ENCODE measurements around the gene JARID2.
"Not testable (repeated sequence)": the region's sequence is repeated elsewhere in the genome, so short reads cannot be mapped to it uniquely, and the experiment has no call there.

The JARID2 gene

DNA sequence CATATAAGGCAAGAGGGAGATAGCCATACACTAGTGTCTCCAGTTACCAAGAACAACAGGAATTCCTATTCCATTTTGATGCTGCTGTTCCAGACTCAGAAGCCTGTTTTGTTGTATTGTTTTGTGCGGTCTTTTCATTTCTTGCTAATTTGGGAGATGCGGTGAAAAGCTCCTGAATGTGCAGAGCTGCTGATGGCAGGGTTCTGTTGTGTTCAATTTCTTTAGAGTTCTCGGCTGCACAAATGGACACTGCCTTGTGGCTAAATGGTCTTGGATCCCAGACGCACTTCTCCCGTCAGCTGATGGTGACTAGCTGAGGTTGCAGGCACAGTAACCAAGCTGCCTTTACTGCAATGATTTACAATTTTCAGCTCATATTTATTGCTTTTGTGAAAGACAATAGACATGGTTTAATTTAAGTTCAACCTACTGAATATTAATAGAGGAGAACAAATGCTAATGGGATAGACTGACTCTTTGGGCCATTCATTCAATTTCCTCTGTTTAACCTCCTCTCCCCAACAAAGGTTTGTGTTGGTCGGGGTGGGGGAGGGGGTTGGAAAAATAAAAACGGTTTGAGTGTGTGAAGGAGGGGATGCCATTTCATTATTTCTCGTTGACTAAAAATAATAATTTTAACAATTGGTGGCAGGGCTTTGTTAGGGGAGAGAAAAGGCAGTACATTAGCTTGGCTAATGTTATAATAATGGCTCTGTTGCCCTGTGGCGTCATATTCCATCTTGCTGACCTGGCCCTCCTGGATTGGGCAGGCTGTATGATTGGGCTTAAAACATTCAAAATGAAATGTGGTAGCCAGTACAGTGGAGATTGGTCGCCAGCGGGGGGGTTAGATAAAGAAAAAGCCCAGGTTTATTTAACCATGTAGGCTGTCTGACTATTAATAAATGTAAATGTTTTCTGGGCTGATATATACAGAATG is 159.5 kb downstream of the JARID2 start:
- no peak for DNase-seq

DNA sequence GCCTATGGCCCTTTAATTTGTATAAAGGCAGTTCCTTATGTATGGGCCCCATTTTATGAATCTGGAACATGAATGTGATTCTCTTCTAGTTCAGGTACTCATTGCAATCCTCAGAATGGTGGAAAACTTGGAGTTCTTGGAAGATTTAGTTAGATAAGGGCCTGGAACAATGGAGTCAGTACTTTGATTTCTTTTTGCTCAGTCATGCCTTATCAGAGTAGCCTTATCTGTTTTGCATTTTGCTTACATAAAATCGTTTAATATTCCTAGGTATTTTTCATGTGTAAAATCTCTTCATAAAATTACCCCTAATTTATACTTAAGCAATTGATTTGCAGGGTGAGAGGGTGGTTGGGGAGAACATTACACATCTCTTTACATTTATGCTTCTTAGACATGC is 160.6 kb downstream of the JARID2 start:
- no peak for DNase-seq

DNA sequence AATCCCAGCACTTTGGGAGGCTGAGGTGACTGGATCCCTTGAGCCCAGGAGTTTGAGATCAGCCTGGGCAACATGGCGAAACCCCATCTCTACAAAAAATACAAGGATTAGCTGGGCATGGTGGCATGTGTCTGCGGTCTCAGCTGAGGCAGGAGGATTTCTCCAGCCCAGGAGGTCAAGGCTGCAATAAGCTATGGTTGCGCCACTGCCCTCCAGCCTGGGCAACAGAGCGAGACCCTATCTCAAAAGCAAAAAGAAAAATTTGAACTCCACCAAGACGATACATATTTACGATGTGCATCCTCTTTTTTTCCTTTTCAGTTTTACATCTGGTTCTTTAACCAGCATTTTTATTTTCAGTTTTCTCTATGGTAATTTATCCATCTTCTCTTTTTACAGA is 162.1 kb downstream of the JARID2 start:
- DNase-seq, result no peak

DNA sequence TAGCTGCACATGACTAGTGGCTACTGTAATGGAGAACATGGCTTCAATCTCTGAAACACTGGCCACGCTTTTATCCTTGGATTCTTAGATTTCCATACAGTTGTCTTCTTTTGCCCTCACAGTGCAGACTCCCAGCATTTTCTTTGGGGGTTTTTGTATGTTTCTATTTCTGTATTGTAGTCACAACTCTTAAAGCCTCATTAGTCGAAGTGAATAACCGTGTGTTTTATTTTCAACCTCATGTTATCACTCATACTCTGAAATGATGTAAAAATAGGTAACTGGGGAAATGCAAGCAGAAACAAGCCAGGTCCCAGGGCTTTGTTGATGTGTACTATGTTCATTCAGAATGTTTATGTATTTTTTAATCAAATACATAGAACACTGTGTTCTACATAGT is 162.9 kb downstream of the JARID2 start:
- DNase-seq, result no peak

DNA sequence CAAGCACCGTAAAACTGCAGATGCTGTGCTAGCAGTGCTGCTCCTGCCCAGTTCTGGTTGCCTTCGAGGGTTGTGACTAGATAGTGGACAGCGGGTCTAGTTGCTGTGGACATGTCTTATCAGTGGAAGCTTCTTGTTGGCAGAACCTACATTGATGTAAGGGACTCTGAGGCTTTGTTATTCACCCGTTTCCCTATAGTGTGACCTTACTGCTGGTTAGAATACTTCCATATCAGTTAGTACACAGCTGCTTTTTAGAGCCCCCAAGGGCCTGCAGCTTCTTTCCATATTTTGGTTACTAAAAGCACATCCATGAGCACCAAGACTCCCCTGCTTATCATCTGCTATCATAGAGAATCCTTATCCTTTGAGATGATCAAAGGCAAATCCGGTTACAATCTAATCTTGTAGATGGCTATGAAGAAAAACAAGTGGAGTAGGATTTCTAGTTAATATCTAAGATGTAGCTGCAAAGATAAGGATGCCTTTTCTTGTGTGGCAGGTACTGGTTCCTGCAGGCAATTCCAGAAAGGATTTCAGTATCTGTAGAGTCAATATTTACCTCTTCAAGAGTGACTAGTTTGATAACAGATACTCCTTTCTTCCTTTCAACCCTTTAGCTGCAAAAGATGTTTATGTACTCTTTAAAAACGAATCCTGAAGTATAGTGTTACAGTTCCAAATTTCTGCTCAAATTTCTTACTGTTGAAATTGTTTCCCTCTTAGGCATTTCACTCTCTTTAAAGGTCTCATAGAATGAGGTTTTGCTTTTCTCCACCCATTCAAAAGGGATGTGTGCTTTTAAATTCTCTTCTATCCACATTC is 163.6 kb downstream of the JARID2 start:
- no peak for DNase-seq

DNA sequence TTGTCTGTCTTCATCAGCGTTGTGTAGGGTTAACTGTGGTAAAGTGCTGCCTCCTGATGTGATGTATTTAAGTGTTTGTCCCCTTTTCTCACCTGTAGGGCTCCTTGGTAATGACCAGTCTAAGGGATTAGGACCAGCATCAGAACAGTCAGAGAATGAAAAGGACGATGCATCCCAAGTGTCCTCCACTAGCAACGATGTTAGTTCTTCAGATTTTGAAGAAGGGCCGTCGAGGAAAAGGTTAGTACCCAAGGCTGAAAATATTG is 164.2 kb downstream of the JARID2 start:
- no peak for DNase-seq

DNA sequence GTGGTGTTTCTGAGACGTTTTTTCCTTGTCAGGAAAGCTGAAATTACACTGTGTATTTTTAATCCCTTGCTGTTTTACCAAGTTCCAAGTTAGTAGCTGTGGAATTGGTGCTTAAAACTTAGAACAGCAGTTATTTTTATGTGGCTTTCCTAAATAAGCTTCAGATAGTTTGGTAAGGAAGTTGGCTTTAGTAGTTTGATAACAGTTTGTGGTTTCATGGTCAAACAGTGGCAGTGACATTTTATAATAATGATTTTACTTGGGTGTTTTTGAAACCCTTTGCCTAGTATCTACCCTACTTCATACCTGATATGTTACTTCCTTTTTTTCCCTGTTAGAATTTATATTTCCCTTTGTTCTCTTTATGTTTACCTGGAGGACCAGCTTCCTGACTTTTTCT is 164.9 kb downstream of the JARID2 start:
- no peak for DNase-seq

DNA sequence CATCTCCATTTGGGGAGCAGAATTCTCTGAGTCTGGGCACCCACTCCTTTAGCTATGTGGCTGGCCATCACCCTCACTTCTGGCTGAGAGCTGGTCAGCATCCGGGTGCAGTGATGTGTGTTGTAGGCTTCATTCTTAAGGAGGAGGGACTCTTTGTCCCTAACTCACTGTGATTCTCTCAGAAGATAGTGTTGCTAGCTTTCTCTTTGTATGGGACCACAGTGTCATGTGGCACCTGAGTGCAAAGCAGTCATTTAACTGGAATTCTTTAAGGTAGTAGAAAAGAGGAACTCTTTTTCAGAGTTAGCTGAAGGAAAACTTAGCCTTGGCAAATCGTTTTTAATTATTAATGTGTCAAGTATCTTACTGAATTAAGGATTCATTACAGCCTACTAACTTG is 165.9 kb downstream of the JARID2 start:
- no peak for DNase-seq

DNA sequence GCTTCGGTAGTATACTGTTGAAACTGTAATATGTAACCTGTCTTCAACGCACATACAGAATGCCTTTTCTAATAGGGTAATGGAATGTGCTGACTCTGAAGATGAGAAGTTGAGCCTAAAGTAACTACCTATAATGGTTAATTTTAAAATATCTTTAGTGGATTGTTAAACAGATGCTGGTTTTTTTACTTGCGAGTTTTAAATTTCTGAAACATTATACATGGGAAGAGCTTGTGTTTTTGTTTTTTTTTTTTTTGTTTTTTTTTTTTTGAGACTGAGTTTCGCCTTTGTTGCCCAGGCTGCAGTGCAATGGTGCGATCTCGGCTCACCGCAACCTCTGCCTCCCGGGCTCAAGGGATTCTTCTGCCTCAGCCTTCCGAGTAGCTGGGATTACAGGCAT is 166.9 kb downstream of the JARID2 start:
- no peak for DNase-seq

DNA sequence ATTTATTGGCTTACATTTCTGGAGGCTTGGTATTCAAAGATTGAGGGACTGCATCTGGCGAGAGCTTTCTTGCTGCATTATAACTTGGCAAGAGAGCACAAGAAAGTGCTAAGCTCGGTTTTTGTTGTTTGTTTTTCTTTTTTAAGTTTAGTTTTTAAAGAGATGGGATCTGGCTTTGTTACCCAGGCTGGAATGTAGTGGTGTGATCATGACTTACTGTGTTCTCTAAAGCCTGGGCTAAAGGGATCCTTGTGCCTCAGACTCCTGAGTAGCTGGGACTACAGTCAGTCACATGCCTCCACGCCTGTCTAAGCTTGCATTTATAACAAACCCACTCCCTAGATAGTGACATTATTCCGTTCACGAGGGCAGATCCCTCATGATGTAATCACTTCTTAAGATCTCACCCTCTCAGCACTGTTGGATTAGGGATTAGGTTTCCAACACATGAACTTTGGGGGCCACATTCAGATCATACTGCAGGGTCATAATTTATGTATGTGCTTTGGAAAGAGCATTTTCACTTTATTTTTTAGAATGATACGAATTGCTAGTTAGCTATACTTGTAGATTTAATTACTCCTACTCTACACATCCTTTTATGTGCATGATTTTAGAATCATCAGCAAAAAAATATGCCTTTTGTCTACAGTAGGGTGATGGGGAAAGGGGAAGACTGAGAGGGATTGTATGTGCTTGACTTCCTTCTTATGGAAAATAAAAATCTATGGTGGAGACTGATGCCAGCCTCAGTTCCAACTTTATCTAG is 167.8 kb downstream of the JARID2 start:
- no peak for DNase-seq

DNA sequence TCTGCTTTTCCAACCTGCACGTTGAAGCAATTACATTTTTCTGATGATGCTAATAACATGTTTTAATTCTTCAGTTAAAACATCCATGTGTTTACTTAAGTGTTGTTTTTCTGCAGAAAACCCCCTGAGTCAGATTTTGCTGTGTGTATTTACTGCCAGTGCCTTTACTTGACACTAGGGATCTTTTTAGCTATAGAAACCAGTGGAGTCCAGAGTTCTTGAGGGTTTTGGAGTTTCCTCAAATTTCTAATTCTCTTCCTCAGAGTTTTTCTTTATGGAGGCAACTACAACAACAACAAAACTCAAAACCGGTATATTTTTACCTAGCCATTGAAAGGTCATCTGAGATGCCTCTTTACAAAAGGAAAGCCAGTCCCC is 168.4 kb downstream of the JARID2 start:
- peak; percentile 13 for DNase-seq

DNA sequence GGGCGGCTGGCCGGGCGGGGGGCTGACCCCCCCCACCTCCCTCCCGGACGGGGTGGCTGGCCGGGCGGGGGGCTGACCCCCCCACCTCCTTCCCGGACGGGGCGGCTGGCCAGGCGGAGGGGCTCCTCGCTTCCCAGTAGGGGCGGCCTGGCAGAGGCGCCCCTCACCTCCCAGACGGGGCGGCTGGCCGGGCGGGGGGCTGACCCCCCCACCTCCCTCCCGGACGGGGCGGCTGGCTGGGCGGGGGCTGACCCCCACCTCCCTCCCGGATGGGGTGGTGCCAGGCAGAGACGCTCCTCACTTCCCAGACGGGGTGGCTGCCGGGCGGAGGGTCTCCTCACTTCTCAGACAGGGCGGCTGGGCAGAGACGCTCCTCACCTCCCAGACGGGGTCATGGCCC is 169.8 kb downstream of the JARID2 start:
- not testable (repeated sequence) for DNase-seq

DNA sequence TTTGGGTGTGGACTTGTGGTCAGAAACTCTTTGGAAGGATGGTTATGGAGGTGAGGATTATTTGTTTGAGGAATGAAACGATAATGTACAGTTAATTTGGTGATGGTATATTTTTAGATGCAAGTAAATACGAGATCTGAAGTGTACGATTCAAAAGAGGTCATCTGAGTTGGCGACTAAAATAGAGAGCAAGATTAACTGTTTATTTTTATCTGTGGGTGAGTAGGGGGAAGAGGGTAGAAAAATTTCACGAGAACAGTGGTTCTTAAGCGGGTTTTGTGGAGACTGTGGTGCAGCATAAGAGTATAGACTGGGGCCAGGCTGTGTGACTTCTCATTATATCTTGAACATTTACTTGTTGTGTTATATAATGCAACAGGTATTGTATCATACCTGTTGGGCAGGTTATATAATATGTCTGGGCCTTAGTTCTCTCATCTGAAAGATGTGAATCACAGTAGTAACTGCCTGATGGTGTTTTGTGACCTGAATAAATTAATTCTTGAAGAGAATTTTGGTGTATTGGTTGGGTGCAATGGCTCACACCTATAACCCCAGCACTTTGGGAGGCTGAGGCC is 171.2 kb downstream of the JARID2 start:
- no peak for DNase-seq

DNA sequence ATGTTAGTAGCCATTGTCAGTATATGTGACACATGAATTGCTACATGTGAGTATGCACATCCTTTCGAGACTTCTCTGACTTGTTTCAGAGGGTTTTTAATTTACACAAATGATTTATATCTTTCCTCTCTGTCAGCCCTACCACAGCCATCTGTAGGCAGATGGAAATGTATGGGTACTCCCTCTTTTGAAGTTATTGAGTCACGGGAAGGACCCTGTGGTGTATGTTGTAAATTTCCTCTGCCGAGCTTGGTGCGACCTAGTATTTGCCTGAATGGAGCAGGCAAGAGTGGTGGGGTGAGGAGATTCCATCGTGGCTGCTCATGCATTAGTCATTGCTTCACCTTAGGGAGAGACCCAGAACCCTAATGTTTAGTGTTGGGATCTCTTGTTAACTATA is 171.9 kb downstream of the JARID2 start:
- no peak for DNase-seq

DNA sequence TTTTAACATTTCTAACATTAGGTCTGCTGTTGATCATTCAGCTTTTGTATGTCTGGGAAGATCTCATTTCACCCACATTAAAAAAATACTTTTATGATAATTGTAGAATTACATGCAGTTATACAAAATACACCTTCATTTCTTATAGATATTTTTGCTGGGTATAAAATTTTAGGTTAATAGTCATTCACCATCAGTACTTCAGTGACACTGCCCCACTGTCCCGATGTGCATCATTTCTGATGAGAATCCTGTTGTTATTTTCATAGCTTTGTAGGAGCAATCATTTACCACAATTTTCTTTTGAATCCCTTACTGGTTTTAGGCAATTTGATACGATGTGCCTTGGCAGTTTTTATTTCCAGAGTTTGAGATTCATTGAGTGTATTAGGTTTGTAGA is 173.6 kb downstream of the JARID2 start:
- DNase-seq, result no peak

DNA sequence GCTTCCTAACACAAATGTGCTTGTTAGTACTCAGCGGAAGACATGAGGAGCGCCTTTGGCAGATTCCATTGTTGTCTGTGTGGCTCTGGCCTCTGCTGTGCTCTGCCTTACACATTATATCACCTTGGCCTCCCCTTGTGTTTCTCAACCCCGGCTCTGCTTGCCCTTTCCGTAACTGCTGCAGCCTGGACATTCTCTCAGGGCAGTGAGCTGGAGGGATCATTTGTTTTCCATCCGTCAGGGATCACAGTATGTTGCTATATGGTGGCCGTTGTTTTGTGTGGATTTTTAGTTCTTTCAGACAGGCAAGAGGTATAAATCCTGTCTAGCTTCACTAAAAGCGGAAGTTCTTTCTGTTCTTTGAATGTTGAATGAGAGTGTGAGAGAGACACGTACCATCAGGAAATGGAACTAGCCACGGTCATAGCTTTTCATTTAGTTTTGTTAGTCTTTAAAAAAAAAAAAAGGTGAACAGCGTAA is 175.1 kb downstream of the JARID2 start:
- no peak for DNase-seq

DNA sequence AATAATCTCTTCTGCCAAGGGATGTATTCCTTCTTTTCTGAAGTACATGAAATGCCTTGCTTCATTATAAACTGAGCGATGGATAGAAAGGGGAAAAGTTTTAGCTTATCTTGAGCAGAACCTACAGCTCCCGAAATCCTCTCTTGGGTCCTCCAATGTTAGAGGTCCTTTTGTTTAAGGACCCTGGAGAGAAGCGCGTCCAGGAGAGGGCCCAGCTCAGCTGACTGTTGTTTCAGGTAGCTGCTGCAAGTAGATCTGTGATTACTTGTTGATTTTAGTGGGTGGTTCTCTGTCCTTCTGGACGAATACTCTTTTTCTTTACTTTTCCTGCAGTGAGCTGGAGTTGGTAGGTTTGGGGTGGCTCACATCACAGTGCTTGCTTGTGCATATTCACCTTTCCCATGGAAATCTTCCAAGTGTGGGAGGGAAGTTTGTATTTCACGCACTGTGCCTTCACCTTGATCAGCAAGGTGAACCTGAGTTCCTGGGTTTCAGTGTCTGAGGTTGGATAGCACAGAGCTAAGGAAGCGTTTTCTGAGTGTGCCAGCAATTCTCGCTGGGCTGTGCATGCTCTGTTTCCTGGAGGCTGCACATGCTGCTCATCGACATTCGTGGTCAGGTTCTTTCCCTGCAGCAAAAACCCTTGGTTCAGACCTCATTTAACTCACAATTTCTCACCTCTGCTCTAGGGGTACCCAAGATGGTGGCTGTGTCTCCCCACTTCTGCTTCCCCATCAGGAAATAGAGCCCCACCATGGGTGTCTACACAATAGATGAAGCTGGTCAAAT is 176.3 kb downstream of the JARID2 start:
- DNase-seq, result no peak

DNA sequence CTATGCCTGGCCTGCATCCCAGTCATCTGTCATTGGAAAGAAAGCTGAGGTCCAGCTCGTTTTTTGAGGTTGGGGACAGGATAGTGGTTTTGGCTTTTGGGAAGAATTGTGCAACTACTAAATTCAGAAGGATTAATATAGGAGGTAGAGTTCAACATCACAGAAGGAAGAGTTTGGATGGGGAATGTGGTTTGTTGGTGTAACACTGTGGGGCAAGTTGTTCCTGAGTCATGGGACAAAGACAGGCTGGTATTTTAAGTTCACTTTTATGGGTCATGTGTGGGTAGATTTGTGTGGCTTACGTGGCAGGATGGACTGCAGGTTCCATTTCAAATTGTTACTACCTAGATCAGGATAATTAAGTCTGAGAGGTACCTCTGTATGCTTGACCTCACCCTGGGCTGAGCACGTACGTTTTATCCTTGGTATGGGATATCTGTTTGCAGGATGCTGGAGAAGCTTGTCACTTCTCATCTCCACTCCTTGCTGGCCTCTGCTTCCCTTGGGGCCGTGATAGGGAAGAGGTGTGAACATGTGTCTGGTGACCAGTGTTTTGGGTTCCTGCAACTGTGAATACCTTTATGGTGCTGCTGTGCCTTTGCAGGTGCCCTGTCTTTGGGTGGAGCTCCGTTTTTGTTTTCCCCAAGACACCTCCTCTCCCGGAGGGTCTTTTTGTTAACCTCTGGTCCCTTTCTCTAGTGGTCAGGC is 177.6 kb downstream of the JARID2 start:
- no peak for DNase-seq

DNA sequence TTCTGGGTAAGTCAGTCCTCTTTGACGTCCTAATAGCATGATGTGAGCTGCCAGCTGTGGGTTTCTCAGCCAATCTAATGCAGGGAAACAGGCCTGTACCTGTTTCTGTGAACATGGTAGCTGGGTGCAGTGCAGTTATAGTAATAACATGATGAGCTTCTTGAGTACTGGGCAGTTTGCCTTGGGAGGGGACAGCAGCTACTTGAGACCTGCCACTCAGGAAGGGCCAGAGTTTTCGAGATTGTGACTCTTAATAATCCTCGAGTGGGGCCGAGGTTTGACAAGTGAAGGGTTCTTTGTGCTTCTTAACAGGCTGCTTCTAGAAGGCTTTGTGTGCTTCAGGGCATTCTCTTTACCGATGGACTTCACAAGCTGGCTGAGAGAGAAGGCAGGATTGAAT is 180.1 kb downstream of the JARID2 start:
- DNase-seq, result no peak

DNA sequence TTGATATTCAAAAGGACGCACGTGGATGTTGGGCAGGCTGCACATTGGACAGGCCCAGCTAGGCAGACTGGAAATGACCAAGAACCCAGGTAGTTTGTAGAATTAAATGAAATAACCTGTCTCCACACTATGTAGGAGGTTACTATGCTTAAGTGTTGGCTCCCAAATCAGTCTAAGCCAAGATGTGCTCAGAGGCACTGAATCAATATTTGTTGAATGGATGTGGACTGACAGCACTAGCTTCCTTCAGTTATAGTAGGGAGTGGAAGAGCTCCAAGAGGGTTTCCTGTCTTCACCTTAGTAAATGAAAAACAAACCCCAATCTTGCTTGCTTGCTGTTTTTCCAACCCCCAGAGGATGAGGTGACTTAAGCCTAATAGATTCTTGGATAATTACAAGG is 180.5 kb downstream of the JARID2 start:
- DNase-seq, result peak; percentile 52

DNA sequence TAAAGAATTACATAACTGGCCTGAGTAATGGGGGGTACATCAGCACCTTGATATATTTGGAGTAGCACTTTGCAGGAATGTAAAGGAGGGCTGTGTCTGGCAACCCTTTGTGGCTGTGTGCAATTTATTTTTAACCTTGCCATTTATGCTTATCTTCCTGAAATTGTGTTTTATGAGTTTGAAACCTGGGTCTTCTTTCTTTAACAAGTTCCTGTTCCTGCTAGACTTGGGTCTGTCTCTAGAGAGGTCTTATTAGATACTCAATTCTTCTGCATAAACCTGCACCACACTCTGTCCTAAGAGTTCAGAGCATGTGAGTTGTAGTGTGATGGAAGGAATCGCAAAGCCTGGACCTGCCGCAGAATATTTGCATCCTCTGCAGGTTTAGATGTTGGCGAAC is 181.0 kb downstream of the JARID2 start:
- DNase-seq, result no peak

Measured in NCI-H510A treated with DMSO at 0.1 percent for 48 hours (cell line).